ENCODE measurements around the gene ATP2B2. TPM values are rescaled to one million over a fixed set of nuclear protein-coding genes. Genes with fewer than 3 reads are reported as not detected.

Gene ATP2B2
- total RNA-seq, 1 donor, result 0.27 TPM

GRCh38 chr3:10407361-10407760 lies 98.0 kb downstream of the ATP2B2 start:
- no peak for DNase-seq (ENCODE audit: low read depth in 2 of 3, low spot score in 2 of 3)

DNA sequence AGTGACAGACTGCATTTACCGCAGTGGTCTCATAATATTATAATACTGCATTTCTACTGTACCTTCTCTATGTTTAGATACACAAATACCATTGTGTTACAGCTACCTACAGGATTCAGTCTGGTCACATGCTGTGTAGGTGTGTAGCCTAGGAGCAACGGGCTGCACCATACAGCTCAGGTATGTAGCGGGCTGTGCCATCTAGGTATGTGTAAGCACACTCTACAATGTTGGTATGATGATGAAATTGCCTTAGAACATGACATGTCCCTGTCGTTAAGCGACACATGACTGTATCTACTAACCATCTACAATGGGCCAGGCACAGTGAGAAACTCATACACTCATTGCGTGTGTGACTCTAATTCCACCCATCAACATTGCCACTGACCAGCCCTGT lies 99.0 kb downstream of the ATP2B2 start:
- no peak for DNase-seq (ENCODE audit: low read depth in 2 of 3, low spot score in 2 of 3)

- DNase-seq (ENCODE audit: low read depth in 2 of 3, low spot score in 2 of 3), result no peak
Measured at GRCh38 chr3:10405816-10406215, 99.6 kb downstream of the ATP2B2 start.

DNA sequence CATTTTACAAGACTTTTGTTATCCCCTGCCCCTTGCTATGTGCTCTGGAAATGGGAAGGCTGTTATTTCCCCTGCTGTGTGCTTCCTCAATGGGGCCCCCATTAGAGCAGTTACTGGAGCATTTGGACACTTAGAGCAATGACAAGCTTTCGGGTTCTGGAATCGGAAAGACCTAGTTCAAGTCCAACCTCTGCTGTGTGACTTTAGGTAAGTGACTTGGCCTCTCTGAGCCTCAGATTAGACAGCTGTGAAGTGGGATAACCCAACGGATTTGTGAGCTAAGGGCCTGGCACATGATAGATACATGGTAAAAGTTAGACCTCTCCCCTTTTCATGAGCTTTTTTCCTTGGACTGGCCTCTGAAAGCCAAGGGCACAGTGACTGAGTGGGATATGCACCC lies 100.5 kb downstream of the ATP2B2 start:
- DNase-seq (ENCODE audit: low read depth in 2 of 3, low spot score in 2 of 3), result no peak

- DNase-seq (ENCODE audit: low read depth in 2 of 3, low spot score in 2 of 3), result no peak
Measured at GRCh38 chr3:10404377-10404776, 101.0 kb downstream of the ATP2B2 start.

- no peak for DNase-seq (ENCODE audit: low read depth in 2 of 3, low spot score in 2 of 3)
Measured at GRCh38 chr3:10401990-10402761, 103.2 kb downstream of the ATP2B2 start.

- DNase-seq (ENCODE audit: low read depth in 2 of 3, low spot score in 2 of 3), result no peak
Measured at GRCh38 chr3:10400749-10401495, 104.5 kb downstream of the ATP2B2 start.

DNA sequence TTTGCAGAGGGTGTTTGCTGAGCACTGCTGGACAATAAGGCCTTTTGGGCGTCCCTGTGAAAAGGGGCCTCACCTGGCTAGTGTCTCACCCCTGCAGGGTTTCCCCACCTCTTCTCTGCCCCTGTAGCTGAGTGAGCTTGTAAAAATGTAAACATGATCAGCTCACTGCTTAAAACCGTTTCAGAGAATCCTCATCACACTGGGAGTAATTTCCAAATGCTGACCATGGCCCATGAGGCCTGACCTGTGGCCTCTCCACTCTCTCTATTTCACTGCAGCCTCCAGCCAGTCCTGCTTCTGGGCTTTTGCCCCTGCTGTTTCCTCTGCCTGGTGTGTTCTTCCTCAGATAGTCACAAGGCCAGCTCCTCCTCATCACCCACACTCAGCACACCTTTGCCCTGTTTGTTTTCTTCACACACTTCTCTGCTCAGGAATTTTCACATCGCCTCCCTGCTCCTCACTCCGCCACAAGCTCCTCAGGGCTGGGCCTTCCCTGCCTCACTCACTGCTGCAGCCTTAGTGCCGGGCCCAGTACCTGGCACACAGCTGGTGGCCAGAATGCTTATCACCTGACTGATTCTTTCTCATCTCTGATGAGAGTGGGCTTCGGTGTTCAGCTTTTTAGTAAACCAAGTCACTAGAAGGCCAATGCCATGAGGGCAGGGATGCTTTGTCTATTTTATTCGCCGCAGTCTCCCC lies 105.2 kb downstream of the ATP2B2 start:
- no peak for DNase-seq (ENCODE audit: low read depth in 2 of 3, low spot score in 2 of 3)

- no peak for DNase-seq (ENCODE audit: low read depth in 2 of 3, low spot score in 2 of 3)
Measured at GRCh38 chr3:10399634-10400033, 105.8 kb downstream of the ATP2B2 start.

DNA sequence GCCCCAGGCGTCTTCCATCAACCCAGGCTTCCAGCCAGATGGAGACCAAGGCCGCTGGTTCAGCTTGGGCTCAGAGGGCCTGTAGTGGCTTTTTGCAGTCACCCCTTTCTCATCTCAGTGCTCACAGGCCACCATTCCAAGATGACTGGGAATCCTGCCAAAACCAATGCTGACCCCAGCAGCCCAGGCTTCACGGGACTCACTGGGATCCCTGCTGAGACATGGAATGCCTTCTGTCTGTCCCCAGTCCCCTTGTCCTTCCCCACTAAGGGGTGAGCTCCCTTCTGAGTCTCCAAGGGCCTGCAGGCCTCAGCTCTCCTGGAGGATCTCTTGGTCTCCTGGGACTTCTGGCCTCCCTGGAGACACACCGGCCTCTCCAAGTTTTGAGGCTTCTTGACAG lies 107.0 kb downstream of the ATP2B2 start:
- DNase-seq (ENCODE audit: low read depth in 2 of 3, low spot score in 2 of 3), result no peak

- DNase-seq (ENCODE audit: low read depth in 2 of 3, low spot score in 2 of 3), result no peak
Measured at GRCh38 chr3:10397879-10398278, 107.5 kb downstream of the ATP2B2 start.

DNA sequence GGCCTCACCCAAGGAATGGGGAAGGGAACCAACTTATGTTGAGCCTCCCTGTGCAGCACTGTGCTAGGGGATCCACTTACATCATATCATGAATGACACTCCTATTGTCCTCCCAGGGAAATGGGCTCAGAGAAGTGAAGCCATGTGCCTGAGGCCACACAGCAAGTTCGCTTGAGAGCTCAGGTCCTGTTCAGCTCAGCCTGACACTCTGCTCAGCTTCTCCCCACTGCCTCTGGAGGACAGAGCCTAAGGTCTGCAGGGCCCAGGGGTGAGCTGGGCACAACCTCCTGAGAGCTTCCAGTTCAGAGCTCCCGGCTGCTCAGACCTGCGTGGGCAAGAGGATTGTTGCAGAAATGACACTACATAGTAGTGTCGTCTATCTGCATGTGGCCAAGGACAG lies 108.5 kb downstream of the ATP2B2 start:
- DNase-seq (ENCODE audit: low read depth in 2 of 3, low spot score in 2 of 3), result no peak

DNA sequence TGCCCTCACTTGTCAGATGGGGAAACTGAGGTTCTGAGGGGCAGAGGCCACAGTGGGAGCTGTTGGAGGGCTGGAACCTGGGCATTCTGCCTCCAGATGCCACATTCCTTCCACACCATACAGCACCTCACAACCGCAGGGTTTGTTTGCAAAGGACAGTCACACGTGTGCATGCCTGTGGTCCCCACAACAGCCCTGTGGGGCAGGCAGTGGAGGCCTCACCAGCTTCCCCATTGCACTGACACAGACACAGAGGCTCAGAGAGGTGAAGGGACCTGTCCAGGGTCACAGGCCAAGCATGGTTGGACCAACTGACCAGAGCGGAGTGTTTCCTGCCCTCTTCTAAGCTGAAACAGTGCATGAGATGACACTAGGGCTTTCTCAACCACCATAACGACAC lies 109.3 kb downstream of the ATP2B2 start:
- DNase-seq (ENCODE audit: low read depth in 2 of 3, low spot score in 2 of 3), result no peak

GRCh38 chr3:10395671-10396070 lies 109.7 kb downstream of the ATP2B2 start:
- peak in 1 of 3 donors; percentile 14 for DNase-seq (ENCODE audit: low read depth in 2 of 3, low spot score in 2 of 3)

DNA sequence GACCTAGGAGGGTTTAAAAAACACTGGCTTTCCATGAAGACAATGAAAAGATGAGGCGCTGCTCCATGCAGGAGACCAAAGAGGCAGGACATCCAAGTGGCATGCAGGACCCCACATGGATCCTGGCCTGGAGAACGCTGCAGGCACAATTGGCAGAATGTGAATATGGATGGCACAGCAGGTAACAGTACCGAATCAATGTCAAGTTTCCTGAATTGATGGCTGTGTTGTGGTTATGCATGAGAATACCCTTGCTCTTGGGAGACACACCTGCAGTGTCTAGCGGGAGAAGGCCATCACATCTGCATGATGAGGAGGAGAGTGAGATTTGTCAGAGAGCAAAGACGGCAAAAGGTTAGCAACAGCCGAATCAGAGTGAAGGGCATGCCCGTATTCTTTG lies 110.2 kb downstream of the ATP2B2 start:
- DNase-seq (ENCODE audit: low read depth in 2 of 3, low spot score in 2 of 3), result no peak

- no peak for DNase-seq (ENCODE audit: low read depth in 2 of 3, low spot score in 2 of 3)
Measured at GRCh38 chr3:10394491-10395025, 110.8 kb downstream of the ATP2B2 start.

GRCh38 chr3:10393514-10393913 lies 111.9 kb downstream of the ATP2B2 start:
- no peak for DNase-seq (ENCODE audit: low read depth in 2 of 3, low spot score in 2 of 3)

- no peak for DNase-seq (ENCODE audit: low read depth in 2 of 3, low spot score in 2 of 3)
Measured at GRCh38 chr3:10392906-10393461, 112.4 kb downstream of the ATP2B2 start.

- no peak for DNase-seq (ENCODE audit: low read depth in 2 of 3, low spot score in 2 of 3)
Measured at GRCh38 chr3:10392244-10392643, 113.1 kb downstream of the ATP2B2 start.

- no peak for DNase-seq (ENCODE audit: low read depth in 2 of 3, low spot score in 2 of 3)
Measured at GRCh38 chr3:10391391-10391790, 114.0 kb downstream of the ATP2B2 start.

Data from hematopoietic multipotent progenitor cell (in vitro differentiated cells).